ENCODE measurements around the gene RNU5B-1. TPM values are rescaled to one million over a fixed set of nuclear protein-coding genes. Genes with fewer than 3 reads are reported as not detected.

Gene RNU5B-1
- total RNA-seq, 6 donors from 2014 or later = 22.5 to 38.1 TPM; not detected in 4

GRCh38 chr15:65300924-65301441 lies 3.5 kb upstream of the RNU5B-1 start:
- Histone ChIP-seq H3K4me3 (no peak overlapping the region), H3K36me3 (no peaks in the 10 kb centered on the region), H3K27me3 (no peaks in the 10 kb centered on the region), H3K4me1 (peaks cover 17 to 32% (median 22%) of the 10 kb centered on the region in 4 donors), H3K27ac (no peak overlapping the region), H3K9me3 (no peaks in the 10 kb centered on the region)
- DNase-seq (peak in 1 of 2 donors; percentile 83), ATAC-seq (ENCODE audit: low FRiP score in 2 of 2) (no peak)
- WGBS, 2 donors = 94% methylated on average over 32 of the region's 36 CpGs; no CpG with 5 or more reads in 1 of the 2 donors
- TF ChIP-seq POLR2A (IDR thresholded peaks at IDR 0.05) (no peak), POLR2AphosphoS5 (IDR thresholded peaks at IDR 0.05) (no peak), CTCF (IDR thresholded peaks at IDR 0.05) (no peak), EP300 (IDR thresholded peaks at IDR 0.05) (no peak)

- Histone ChIP-seq H3K4me3 (no peak overlapping the region), H3K27me3 (no peaks in the 10 kb centered on the region), H3K27ac (no peak overlapping the region), H3K4me1 (peaks cover 17 to 26% (median 19%) of the 10 kb centered on the region in 4 donors), H3K9me3 (no peaks in the 10 kb centered on the region), H3K36me3 (no peaks in the 10 kb centered on the region)
- 82 to 94% methylated on average over 14 to 23 of the region's 24 CpGs for WGBS, 2 donors
- TF ChIP-seq POLR2A (IDR thresholded peaks at IDR 0.05) = no peak
- no peak for TF ChIP-seq CTCF (IDR thresholded peaks at IDR 0.05)
- TF ChIP-seq EP300 (IDR thresholded peaks at IDR 0.05) = no peak
- TF ChIP-seq POLR2AphosphoS5 (IDR thresholded peaks at IDR 0.05) = no peak
- DNase-seq (peak in 1 of 2 donors; percentile 85), ATAC-seq (ENCODE audit: low FRiP score in 2 of 2) (no peak)
Observed at GRCh38 chr15:65302061-65302460, 2.4 kb upstream of the RNU5B-1 start.

- WGBS, 2 donors = 2 to 3% methylated on average over 24 of the region's 24 CpGs
- Histone ChIP-seq H3K36me3 (no peaks in the 10 kb centered on the region), H3K27me3 (no peaks in the 10 kb centered on the region), H3K27ac (peak overlapping the region; percentile 68 to 90 (median 84)), H3K4me3 (peak overlapping the region; percentile 8 to 54 (median 51)), H3K9me3 (no peaks in the 10 kb centered on the region), H3K4me1 (peaks cover 13 to 16% (median 14%) of the 10 kb centered on the region in 4 donors)
- ATAC-seq (ENCODE audit: low FRiP score in 2 of 2) (peak; percentile 56 to 65), DNase-seq (peak in 1 of 2 donors; percentile 58)
- TF ChIP-seq POLR2AphosphoS5 (IDR thresholded peaks at IDR 0.05) (no peak), EP300 (IDR thresholded peaks at IDR 0.05) (no peak), CTCF (IDR thresholded peaks at IDR 0.05) (no peak), POLR2A (IDR thresholded peaks at IDR 0.05) (no peak)
Observed at GRCh38 chr15:65303687-65304380, 643 bp upstream of the RNU5B-1 start.

GRCh38 chr15:65305150-65305758 lies 777 bp downstream of the RNU5B-1 start:
- Histone ChIP-seq H3K4me1 (peaks cover 13 to 16% (median 14%) of the 10 kb centered on the region in 4 donors), H3K36me3 (no peaks in the 10 kb centered on the region), H3K27me3 (no peaks in the 10 kb centered on the region), H3K9me3 (no peaks in the 10 kb centered on the region), H3K27ac (peak overlapping the region; percentile 68 to 90 (median 84)), H3K4me3 (peak overlapping the region in 3 of 4 donors; percentile 48 to 54 (median 54))
- ATAC-seq (ENCODE audit: low FRiP score in 2 of 2) (peak; percentile 9 to 35), DNase-seq (no peak)
- 49 to 54% methylated on average over 14 of the region's 14 CpGs for WGBS, 2 donors
- TF ChIP-seq EP300 (IDR thresholded peaks at IDR 0.05) (no peak), CTCF (IDR thresholded peaks at IDR 0.05) (no peak), POLR2AphosphoS5 (IDR thresholded peaks at IDR 0.05) (no peak), POLR2A (IDR thresholded peaks at IDR 0.05) (no peak)
